Measurements from ENCODE around the gene PSRC1.

PSRC1 gene

DNA sequence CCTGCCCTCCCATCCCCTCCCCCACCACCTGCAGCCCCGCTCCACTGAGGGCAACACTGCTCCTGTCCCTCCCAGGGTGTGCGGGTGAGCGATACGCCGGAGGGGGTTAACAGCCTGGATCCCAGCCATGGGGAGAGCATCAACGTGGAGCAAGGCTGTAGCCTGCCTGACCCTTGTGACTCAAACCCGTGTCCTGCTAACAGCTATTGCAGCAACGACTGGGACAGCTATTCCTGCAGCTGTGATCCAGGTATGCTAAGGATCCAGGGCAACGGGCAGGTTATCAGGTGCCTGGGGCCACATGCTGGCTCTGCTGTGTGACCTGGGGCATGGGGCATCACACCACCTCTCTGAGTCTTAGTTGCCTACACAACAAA lies 18.6 kb downstream of the PSRC1 start:
- TF ChIP-seq, protein P1, sequence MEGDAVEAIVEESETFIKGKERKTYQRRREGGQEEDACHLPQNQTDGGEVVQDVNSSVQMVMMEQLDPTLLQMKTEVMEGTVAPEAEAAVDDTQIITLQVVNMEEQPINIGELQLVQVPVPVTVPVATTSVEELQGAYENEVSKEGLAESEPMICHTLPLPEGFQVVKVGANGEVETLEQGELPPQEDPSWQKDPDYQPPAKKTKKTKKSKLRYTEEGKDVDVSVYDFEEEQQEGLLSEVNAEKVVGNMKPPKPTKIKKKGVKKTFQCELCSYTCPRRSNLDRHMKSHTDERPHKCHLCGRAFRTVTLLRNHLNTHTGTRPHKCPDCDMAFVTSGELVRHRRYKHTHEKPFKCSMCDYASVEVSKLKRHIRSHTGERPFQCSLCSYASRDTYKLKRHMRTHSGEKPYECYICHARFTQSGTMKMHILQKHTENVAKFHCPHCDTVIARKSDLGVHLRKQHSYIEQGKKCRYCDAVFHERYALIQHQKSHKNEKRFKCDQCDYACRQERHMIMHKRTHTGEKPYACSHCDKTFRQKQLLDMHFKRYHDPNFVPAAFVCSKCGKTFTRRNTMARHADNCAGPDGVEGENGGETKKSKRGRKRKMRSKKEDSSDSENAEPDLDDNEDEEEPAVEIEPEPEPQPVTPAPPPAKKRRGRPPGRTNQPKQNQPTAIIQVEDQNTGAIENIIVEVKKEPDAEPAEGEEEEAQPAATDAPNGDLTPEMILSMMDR (IDR thresholded peaks at IDR 0.05): no peak
- TF ChIP-seq ZFX (IDR thresholded peaks at IDR 0.05; ENCODE audit: borderline replicate concordance): no peak
- H3K27ac ChIP-seq: no peak overlapping the region

DNA sequence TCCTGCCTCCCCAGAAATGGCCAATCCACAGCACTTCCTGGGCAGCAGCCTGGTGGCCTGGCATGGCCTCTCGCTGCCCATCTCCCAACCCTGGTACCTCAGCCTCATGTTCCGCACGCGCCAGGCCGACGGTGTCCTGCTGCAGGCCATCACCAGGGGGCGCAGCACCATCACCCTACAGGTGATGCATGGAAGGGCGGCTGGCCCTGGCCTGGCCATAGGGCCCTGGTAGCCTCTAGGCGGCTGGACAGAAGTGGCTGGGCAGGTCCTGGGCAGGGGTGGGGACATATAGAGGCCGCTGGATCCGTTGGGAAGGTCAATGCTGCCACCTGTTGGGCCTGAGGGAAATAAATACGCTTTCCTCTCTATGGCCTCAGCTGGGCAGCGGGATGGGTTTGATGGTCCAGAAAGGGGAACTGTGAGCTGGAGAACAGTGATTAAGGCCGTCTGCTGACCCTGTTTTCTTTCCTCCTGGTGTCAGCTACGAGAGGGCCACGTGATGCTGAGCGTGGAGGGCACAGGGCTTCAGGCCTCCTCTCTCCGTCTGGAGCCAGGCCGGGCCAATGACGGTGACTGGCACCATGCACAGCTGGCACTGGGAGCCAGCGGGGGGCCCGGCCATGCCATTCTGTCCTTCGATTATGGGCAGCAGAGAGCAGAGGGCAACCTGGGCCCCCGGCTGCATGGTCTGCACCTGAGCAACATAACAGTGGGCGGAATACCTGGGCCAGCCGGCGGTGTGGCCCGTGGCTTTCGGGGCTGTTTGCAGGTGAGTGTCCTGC lies 19.2 kb downstream of the PSRC1 start:
- TF ChIP-seq ZFX (IDR thresholded peaks at IDR 0.05; ENCODE audit: borderline replicate concordance): no peak
- TF ChIP-seq, protein P1 (IDR thresholded peaks at IDR 0.05): peak; percentile 97
- H3K27ac ChIP-seq: no peak overlapping the region

DNA sequence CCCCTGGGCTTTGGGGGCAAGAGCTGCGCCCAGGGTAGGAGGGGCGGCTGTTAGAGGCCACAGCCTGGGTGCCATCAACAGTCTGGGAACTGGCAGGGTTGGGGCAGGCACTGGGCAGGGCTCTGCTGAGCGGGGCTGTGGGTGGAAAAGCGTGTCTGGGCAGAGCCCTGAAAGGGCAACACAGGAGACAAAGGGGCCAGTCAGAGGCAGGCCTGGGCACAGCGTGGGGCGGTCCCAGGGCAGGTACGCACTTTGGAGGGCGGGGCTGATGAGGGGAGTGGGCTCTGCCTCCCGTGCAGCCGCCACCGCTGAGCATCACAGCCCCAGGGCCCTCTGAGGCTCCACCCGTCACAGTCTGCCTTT lies 19.7 kb downstream of the PSRC1 start:
- no peak for TF ChIP-seq ZFX (IDR thresholded peaks at IDR 0.05; ENCODE audit: borderline replicate concordance)
- TF ChIP-seq, protein P1 (IDR thresholded peaks at IDR 0.05): no peak
- peak overlapping the region; percentile 34; the same call in 1 of the 2 replicates for H3K27ac ChIP-seq

DNA sequence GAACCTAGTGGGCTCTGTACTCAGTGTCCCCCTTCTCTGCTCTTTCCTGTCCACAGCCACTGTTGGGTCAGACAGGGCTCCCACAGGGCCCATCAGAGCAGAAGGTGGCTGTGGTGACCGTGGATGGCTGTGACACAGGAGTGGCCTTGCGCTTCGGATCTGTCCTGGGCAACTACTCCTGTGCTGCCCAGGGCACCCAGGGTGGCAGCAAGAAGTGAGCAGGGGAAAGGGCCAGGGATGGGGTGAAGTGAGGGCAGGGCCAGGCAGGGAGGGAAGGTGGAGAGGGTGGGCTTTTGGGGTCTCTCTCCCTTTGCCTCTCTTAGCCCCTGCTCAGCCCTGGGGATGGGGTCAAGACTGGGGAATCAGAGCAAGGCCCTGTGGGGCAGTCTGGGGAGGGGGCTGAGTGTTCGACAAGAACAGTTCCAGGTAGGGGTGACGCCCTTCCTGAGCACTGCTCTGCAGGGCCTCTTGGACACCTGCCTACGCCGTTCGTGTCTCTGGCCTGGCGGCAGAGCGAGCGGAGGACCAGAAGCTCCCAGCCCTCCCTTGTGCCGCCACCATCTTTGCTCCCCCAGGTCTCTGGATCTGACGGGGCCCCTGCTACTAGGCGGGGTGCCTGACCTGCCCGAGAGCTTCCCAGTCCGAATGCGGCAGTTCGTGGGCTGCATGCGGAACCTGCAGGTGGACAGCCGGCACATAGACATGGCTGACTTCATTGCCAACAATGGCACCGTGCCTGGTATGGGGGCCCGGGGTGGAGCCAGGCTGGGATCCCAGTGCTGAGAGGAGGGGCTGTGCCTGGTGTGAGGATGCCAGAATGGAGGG lies 20.5 kb downstream of the PSRC1 start:
- peak overlapping the region; percentile 34; the same call in 1 of the 2 replicates for H3K27ac ChIP-seq
- TF ChIP-seq, protein P1 (IDR thresholded peaks at IDR 0.05): no peak
- TF ChIP-seq ZFX (IDR thresholded peaks at IDR 0.05; ENCODE audit: borderline replicate concordance): no peak

DNA sequence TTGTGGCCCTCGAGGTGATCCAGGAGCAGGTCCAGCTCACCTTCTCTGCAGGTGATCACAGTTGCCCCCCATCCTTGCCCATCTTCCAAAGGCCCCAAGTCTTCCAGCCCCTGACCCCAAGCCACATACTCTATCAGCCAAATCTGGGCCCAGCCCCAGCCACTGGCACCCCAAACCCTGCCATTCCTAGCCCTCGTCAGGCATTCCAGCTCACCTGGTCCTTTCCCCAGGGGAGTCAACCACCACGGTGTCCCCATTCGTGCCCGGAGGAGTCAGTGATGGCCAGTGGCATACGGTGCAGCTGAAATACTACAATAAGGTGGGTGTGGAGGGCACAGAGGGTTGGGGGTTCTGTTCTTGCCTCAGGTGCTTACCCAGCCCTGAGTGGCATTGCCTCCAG lies 21.4 kb downstream of the PSRC1 start:
- H3K27ac ChIP-seq: no peak overlapping the region
- no peak for TF ChIP-seq ZFX (IDR thresholded peaks at IDR 0.05; ENCODE audit: borderline replicate concordance)
- TF ChIP-seq, protein P1 (IDR thresholded peaks at IDR 0.05): no peak

DNA sequence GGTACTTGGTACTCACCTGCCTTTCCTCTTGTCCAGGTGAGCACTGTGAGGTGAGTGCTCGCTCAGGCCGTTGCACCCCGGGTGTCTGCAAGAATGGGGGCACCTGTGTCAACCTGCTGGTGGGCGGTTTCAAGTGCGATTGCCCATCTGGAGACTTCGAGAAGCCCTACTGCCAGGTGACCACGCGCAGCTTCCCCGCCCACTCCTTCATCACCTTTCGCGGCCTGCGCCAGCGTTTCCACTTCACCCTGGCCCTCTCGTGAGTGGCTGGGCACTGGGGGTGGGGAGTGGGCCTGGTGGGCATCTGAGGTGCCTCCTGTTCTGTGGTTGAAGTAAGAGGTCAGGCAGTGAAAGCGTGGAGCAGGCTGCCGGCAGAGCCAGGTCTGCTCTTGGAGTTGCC lies 21.9 kb downstream of the PSRC1 start:
- no peak overlapping the region for H3K27ac ChIP-seq
- no peak for TF ChIP-seq ZFX (IDR thresholded peaks at IDR 0.05; ENCODE audit: borderline replicate concordance)
- TF ChIP-seq, protein P1 (IDR thresholded peaks at IDR 0.05): no peak

Measured in 22Rv1 (cell line).